NT2/D1 (cell line): ENCODE results near the gene VANGL1.

ENCODE experiments used
- SUZ12 ChIP-seq: IDR thresholded peaks from 2 replicates; pipeline ENCODE4 v1.6.1; 2011; ENCODE audit not compliant: insufficient read length, insufficient read depth; ENCODE audit errors: extremely low read depth
- YY1 ChIP-seq: IDR thresholded peaks from 2 replicates; pipeline ENCODE4 v1.6.1; 2011; ENCODE audit not compliant: insufficient read length, insufficient read depth
- ZNF274 ChIP-seq: IDR thresholded peaks from 2 replicates; pipeline ENCODE4 v1.6.1; 2011; ENCODE audit warnings: mild to moderate bottlenecking, low read depth, low read length

DNA sequence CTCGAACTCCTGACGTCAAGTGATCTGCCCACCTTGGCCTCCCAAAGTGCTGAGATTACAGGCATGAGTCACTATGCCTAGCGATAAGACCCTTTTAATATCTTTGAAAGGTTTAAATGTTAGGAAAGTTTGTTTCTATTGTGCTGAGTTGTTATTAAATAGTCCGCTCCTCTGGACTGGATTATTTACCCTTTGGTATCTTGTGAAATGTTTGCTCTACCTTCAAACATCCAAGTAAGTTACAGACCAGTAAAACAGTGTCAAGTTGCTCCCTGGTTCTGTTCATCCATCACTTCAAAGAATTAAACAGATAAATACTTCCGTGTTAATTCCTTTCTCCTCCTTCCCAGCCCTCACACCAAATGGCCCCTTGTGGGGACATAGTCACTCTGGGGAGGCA is 82.0 kb downstream of the VANGL1 start:
- TF ChIP-seq ZNF274 = no peak
- no peak for TF ChIP-seq YY1
- TF ChIP-seq SUZ12 = no peak
